ENCODE data around the gene CCDC154. TPM values are rescaled to one million over a fixed set of nuclear protein-coding genes. Genes with fewer than 3 reads are reported as not detected.

Gene CCDC154
- total and polyA plus RNA-seq, 2 donors (not counting 3 experiments of a cell fraction or from before 2014, with no cell fraction given) = 0.65 to 0.75 TPM

DNA sequence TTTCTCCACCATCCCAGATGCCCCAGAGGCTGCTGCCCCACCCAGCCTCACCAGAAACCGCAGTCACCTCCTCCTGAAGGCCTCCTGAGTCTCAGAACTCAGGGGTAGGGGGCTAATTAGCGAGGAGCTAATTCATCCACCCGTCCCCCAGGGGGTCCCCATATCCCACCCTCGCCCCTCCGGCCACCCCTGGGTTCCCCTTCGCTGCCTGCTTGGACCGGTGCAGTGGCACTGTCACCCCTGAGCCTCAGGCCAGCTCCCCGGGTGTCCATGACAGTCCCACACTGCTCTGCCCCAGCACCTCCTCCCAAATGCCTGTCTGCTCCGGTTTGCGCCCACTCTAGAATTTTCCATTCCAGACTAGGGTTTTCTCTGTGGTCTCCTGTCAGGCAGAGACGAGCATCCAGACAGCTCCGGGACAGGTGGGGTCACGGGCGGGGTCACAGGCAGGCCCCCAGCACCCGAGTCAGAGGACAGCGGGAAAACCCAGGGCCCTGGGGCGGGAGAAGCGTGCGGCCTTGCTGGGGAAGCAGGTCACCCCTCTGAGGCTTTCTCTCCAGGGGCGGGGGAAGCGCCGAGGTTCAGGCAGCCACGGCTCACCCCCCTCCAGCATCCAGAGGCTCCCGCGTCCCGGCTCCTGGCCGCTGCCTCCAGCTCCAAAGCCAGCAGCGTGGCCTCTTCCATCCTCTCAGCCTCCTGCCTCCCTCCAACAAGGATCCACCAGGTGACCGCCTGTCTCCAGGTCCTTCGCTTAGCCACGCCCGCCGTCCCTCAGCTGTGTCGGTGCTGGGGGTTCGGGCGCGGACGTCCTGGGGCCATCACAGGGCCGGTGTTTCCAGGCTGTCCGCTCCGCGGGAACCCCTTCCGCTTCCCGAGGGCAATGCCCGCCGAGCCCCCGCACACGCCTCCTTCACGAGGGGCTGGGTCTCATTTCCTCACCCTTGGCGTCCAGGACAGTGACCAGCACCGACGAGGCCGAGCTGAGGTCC lies 16.6 kb downstream of the CCDC154 start:
- Histone ChIP-seq H3K9me3 (replicated peaks; ENCODE audit: control insufficient read depth, insufficient read depth, low read length) (no peaks in the 10 kb centered on the region), H3K4me3 (replicated peaks in 1 of 3; ENCODE audit: insufficient read depth in 1 of 3, low read depth in 1 of 3, low read length in 3 of 3) (no peak overlapping the region), H3K9me1 (replicated peaks; ENCODE audit: control insufficient read depth, extremely low read depth, insufficient read depth, low read length) (no peaks in the 10 kb centered on the region), H3K4me2 (ENCODE audit: insufficient read depth, low read length) (no peak overlapping the region), H4K20me1 (replicated peaks; ENCODE audit: control insufficient read depth, extremely low read depth, insufficient read depth, low read length) (no peaks in the 10 kb centered on the region), H3K36me3 (ENCODE audit: control insufficient read depth in 2 of 2, extremely low read depth in 1 of 2, insufficient read depth in 2 of 2, low read length in 2 of 2) (no peaks in the 10 kb centered on the region), H3K79me2 (ENCODE audit: control insufficient read depth, insufficient read depth, low read length) (no peaks in the 10 kb centered on the region), H3K4me1 (ENCODE audit: control insufficient read depth, extremely low read depth, insufficient read depth, low read length) (no peaks in the 10 kb centered on the region), H3K27ac (ENCODE audit: insufficient read depth, low read depth, low read length) (no peak overlapping the region), H3K9ac (replicated peaks; ENCODE audit: extremely low read depth, insufficient read depth, low read length) (no peak overlapping the region), H2AFZ (ENCODE audit: low read depth, low read length) (peak overlapping the region; percentile 65), H3K27me3 (ENCODE audit: control insufficient read depth in 2 of 2, insufficient read depth in 2 of 2, low read length in 2 of 2) (no peaks in the 10 kb centered on the region)
- intact Hi-C loops (cut with micrococcal nuclease) = loop anchor here (10.0 kb wide), 1 partner anchor 277 kb away; the partner anchor contains the start of gene MAPK8IP3
- no peak for FAIRE-seq
- TF ChIP-seq EZH2 (IDR thresholded peaks at IDR 0.05; ENCODE audit: borderline replicate concordance, low read depth, low read length, severe bottlenecking) (no peak), POLR2AphosphoS5 (IDR thresholded peaks at IDR 0.05; ENCODE audit: insufficient read depth, low read depth, low read length) (no peak), GATA2 (IDR thresholded peaks at IDR 0.05; ENCODE audit: insufficient read depth, insufficient read length, low read depth, low read length) (no peak), MYC (IDR thresholded peaks at IDR 0.05; ENCODE audit: low read depth, low read length) (no peak), FOS (IDR thresholded peaks at IDR 0.05; ENCODE audit: borderline replicate concordance, insufficient read depth, low read length) (no peak), POLR2A (IDR thresholded peaks at IDR 0.05; ENCODE audit: low read depth, low read length) (no peak), JUN (IDR thresholded peaks at IDR 0.05; ENCODE audit: borderline replicate concordance, insufficient read depth, insufficient read length, low read depth) (no peak)
- TF ChIP-seq, protein P1, sequence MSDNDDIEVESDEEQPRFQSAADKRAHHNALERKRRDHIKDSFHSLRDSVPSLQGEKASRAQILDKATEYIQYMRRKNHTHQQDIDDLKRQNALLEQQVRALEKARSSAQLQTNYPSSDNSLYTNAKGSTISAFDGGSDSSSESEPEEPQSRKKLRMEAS (IDR thresholded peaks at IDR 0.05; ENCODE audit: insufficient read depth, insufficient read length) = no peak
- TF ChIP-seq, protein P2, sequence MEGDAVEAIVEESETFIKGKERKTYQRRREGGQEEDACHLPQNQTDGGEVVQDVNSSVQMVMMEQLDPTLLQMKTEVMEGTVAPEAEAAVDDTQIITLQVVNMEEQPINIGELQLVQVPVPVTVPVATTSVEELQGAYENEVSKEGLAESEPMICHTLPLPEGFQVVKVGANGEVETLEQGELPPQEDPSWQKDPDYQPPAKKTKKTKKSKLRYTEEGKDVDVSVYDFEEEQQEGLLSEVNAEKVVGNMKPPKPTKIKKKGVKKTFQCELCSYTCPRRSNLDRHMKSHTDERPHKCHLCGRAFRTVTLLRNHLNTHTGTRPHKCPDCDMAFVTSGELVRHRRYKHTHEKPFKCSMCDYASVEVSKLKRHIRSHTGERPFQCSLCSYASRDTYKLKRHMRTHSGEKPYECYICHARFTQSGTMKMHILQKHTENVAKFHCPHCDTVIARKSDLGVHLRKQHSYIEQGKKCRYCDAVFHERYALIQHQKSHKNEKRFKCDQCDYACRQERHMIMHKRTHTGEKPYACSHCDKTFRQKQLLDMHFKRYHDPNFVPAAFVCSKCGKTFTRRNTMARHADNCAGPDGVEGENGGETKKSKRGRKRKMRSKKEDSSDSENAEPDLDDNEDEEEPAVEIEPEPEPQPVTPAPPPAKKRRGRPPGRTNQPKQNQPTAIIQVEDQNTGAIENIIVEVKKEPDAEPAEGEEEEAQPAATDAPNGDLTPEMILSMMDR (IDR thresholded peaks at IDR 0.05; ENCODE audit: extremely low read depth in 1 of 2, insufficient read depth in 1 of 2, low read depth in 1 of 2, low read length in 2 of 2) = no peak
- dilution Hi-C loops (cut with MboI; ENCODE audit: extremely low pct_ligation_motif_present, low sequenced_read_pairs) = no loop called here
- ChIA-PET POLR2A (no interaction called here), CTCF (interaction anchor here (0.8 to 1.7 kb wide), 3 partner anchors 7 to 11 kb away, joined by 3 to 6 read pairs (median 3); partner anchors contain the start of gene UQCC4)
- no peak for DNase-seq (ENCODE audit: low read depth, low spot score)
- no TSS peak for BruUV-seq (replicated peaks)

All from endothelial cell of umbilical vein (primary cell).